ENCODE data around the gene TROAP. TPM values are rescaled to one million over a fixed set of nuclear protein-coding genes. Genes with fewer than 3 reads are reported as not detected.
A peak's percentile ranks its signal among the peaks of the same experiment; 100 is the strongest.
"Not testable (repeated sequence)": the region's sequence is repeated elsewhere in the genome, so short reads cannot be mapped to it uniquely, and the experiment has no call there.

TROAP gene
- total RNA-seq, 1 experiment from 2014 or later: 39.1 TPM

DNA sequence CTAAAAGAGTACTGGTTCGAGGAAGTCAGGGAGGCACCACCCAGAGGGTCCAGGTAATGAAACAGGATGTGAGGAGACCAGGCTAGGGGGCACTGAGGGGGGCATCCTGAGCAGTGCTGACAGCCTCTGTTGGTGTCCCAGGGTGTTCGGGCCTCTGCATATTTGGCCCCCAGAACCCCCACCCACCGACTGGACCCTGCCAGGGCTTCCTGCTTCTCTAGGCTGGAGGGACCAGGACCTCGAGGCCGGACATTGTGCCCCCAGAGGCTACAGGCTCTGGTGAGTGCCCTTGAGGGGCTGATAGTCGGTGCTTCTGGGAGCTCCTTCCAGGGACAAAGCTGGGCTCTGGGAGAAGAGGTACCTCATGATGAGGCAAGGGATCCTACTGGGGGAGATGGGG lies 2.6 kb downstream of the TROAP start:
- in situ Hi-C loops (cut with HindIII; ENCODE audit: low sequenced_read_pairs): no loop called here
- no peak for DNase-seq (ENCODE audit: low spot score)

DNA sequence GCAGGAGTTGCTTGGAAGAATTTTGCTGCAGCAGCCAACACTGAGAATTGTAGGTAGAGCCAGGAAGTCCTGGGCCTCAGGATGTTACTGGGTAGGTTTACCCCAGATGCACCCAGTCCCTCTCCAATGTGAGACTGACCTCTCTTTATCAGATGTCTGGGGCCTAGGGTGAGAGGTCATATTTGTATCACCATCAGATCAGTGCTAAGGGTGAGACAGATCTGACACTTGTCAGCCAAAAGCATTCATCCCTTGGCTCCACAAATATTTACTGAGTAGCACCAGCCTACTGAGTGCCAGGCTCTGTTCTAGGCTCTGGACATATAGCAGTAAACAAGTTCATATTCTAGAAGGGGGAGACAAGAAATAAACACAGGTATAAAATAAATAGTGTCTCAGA lies 4.3 kb downstream of the TROAP start:
- in situ Hi-C loops (cut with HindIII; ENCODE audit: low sequenced_read_pairs): no loop called here
- no peak for DNase-seq (ENCODE audit: low spot score)

DNA sequence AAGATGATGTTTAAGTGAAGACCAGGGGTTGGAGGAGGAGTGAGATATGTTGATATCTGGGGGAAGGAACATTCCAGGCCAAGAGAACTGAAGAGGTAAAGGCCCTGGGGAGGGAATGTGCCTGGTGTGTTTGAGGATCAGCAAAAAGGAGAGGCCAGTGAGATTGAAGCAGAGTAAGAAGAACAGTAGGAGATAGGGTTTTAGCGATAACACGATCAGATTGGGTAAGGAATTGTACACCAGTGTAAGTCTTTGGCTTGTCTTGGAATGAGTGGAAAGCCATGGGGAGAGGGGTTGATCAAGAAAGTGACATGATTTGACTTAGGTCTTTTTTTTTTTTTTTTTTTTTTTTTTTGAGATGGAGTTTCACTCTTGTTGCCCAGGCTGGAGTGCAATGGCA lies 4.8 kb downstream of the TROAP start:
- in situ Hi-C loops (cut with HindIII; ENCODE audit: low sequenced_read_pairs): no loop called here

DNA sequence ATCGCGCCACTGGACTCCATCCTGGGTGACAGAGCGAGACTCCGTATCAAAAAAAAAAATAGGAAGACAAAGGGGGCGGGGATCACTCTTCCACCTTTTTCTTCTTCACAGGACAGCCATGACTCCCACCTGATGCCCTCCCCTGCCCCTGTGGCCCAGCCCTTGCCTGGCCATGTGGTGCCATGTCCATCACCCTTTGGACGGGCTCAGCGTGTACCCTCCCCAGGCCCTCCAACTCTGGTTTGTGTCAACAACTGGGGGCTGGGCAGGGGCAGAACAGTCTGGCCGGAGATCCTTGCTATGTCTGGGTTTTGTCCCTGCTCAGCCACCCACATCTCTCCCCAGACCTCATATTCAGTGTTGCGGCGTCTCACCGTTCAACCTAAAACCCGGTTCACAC lies 5.8 kb downstream of the TROAP start:
- DNase-seq (ENCODE audit: low spot score): no peak
- in situ Hi-C loops (cut with HindIII; ENCODE audit: low sequenced_read_pairs): no loop called here

More for the DNA sequence above, 4.8 kb downstream of the TROAP start:
- DNase-seq (ENCODE audit: low spot score): no peak

DNA sequence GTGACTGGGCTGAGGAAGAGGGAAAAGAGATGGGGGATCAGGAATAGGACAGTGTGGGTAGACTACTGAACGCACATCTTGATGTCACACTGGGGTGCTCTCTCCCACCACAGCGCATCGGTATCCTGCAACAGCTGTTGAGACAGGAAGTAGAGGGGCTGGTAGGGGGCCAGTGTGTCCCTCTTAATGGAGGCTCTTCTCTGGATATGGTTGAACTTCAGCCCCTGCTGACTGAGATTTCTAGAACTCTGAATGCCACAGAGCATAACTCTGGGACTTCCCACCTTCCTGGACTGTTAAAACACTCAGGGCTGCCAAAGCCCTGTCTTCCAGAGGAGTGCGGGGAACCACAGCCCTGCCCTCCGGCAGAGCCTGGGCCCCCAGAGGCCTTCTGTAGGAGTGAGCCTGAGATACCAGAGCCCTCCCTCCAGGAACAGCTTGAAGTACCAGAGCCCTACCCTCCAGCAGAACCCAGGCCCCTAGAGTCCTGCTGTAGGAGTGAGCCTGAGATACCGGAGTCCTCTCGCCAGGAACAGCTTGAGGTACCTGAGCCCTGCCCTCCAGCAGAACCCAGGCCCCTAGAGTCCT lies 7.1 kb downstream of the TROAP start:
- in situ Hi-C loops (cut with HindIII; ENCODE audit: low sequenced_read_pairs): no loop called here
- DNase-seq (ENCODE audit: low spot score): no peak

DNA sequence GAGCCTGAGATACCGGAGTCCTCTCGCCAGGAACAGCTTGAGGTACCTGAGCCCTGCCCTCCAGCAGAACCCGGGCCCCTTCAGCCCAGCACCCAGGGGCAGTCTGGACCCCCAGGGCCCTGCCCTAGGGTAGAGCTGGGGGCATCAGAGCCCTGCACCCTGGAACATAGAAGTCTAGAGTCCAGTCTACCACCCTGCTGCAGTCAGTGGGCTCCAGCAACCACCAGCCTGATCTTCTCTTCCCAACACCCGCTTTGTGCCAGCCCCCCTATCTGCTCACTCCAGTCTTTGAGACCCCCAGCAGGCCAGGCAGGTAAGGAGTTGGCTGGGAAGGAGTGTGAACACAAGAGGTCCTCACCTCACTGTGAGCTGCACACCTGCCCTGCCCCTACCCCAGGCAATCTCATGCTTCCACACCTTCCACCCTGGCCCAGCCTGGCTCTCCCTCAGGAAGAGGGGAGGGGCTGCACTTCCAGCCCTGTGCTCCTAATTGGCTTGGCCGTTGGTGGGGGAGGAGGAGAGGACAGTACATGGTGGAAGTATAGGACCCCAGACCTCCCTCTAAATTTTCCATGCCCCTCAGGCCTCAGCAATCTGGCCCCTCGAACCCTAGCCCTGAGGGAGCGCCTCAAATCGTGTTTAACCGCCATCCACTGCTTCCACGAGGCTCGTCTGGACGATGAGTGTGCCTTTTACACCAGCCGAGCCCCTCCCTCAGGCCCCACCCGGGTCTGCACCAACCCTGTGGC lies 7.8 kb downstream of the TROAP start:
- in situ Hi-C loops (cut with HindIII; ENCODE audit: low sequenced_read_pairs): no loop called here
- DNase-seq (ENCODE audit: low spot score): no peak

DNA sequence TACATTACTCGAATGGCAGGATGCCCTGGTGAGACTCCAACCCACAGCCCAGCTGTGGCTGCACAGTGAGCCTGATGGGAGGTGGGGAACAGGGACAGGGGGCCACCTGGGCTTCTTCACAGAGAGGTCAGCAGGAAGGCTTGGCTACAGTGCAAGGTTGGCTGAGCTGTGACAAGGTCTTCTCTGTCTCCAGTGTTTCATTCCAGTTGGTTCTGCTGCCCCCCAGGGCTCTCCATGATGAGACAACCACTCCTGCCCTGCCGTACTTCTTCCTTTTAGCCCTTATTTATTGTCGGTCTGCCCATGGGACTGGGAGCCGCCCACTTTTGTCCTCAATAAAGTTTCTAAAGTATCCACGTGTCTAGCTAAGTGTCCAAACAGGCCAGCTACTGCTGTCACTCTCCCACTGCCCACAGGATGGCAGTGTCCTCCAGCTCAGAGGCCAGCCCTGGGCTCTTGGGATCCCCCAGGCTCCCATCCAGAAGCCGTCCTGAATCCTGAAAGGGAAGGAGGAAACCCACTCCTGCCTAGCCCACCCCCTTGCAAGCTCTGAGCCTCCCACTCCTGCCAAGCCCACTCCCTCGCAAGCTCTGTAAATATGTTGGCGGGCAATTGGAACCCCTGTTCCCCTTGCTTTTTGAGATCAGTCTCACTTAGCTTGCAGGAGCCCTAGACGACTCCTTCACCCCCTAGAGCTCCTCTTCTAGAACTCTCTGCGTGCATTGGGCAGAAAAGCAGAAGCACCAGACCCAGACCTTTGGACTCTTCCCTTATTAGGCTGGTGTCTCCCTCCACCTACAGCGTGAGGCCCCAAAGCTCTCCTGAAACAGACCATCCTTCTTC lies 8.5 kb downstream of the TROAP start:
- in situ Hi-C loops (cut with HindIII; ENCODE audit: low sequenced_read_pairs): no loop called here
- DNase-seq (ENCODE audit: low spot score): peak; percentile 75

DNA sequence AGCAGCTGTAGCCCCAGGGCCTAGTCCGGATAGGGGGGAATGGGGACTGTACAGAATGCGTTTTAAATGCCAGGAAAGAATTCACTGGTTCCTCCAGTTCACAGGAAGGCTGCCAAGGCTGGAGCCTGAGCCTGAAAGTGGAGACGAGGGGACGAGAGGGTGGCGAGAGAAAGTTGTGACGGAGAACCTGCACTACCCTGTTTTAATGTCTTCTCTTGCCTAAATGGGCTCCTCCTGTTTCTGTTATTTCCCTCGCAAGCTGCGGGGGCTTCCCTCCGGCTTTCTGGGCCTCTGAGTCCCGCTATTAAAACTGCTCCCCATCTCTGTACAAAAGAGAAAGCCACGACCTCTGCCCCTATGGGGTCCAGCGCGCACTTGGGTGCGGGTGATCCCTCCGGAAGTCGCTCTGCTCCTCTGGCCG lies 9.4 kb downstream of the TROAP start:
- no peak for DNase-seq (ENCODE audit: low spot score)
- in situ Hi-C loops (cut with HindIII; ENCODE audit: low sequenced_read_pairs): no loop called here

DNA sequence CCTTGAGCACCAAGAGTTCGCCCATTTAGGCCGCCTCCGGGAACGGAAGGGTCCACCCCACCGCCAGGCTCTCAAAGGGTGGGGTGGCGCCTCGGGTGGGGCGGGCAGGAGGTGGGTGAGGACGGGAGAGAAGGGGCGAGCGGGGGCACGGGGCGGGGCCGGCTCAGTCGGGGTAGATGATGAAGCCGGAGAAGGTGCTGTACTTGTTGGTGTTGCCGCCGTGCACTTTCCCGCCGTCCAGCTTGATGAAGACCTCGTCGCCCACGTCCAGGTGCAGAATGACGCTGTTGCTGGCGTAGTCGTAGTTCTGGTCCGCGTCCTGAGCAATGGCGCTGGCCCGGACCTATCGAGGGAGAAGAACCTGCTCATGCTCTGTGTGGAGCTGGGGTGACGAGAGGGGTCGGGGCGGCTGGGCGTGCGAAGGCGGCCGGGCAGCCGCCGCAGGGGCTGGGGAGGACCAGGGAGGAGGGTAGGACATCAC lies 9.9 kb downstream of the TROAP start:
- in situ Hi-C loops (cut with HindIII; ENCODE audit: low sequenced_read_pairs): no loop called here
- no peak for DNase-seq (ENCODE audit: low spot score)

DNA sequence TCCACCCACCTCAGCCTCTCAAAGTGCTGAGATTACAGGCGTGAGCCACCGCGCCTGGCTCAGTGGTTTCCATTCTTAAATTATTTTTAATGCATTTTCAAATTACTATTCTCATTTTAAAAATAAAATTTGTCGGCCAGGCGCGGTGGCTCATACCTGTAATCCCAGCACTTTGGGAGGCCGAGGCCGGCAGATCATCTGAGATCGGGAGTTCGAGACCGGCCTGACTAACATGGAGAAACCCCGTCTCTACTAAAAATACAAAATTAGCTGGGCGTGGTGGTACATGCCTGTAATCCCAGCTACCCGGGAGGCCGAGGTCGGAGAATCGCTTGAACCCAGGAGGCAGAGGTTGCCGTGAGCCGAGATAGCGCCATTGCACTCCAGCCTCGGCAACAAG lies 10.7 kb downstream of the TROAP start:
- in situ Hi-C loops (cut with HindIII; ENCODE audit: low sequenced_read_pairs); DNase-seq (ENCODE audit: low spot score): not testable (repeated sequence)

DNA sequence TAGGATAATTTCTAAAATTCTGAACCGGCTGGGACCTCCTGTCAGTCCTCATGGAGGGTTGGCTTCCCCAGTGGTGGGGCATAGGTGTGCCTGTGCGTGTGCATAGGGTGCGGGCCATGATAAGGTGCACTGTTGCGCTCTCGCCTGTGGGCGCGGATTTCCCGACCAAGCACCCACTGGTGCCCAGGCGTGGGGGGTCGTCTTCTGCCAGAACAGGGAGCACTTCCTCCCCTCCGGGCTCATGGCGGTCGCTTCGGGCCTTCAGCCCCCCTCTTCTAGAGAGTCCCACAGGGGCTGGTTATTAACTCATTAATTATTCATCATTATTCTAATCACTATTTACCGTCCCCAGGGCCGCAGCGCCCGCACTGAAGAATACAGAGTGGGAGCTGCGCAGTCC lies 11.2 kb downstream of the TROAP start:
- no peak for DNase-seq (ENCODE audit: low spot score)
- in situ Hi-C loops (cut with HindIII; ENCODE audit: low sequenced_read_pairs): no loop called here

DNA sequence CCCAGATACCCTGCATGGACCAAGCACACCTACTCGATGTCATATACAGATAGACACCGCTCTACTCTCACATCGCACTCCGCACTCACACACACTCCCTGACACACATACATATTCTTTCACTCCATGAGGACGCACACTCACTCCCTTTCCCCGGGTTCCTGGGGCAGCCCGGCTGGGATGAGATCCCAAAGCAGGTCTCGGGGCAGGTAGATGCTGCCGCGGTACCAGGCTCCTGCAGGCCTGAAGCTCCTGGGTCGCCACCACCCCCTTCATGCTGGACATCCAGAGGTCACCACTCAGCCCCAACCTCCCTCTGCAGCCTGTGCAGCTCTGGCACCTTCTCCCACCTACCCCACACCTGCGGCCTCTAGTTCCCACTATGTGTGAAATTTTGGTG lies 11.6 kb downstream of the TROAP start:
- no peak for DNase-seq (ENCODE audit: low spot score)
- in situ Hi-C loops (cut with HindIII; ENCODE audit: low sequenced_read_pairs): no loop called here

DNA sequence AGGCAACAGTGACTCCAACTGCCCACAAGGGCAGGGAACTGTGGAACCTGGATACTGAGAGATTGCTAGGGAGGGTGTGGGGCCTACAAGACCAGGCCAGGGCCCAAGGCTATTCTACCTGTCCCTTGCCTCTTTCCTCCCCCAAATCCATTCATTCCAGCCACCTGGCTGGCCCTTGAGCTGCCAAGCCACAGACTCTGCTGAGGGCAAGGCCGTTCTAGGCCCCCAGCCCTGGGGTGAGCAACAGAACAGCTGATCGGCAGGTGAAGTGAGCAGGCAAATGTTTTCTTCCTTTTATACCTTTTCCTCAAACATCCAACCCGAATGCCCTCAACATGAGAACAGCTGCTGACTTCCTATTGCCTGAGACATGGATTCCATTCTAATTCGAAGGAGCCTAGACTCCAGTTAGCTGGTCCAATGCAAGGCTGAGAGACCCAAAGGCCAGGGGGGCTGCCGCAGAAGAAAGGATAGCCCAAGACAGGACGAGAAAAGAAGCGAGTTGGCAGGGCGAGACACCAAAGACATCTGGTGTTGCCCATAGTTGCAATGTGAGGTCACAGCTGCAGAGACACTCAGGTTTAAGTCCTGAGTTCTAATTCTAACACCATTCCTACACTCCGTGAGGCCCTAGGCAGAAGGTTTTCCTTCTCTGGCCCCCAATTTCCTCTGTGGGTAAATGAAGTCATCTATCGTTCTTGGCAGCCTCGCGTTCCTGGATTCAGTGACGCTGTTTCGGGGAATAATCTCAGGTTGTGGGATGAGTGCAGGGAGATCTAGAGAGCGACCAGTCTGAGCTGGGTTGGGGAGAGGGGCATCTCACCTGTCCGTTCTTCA lies 12.3 kb downstream of the TROAP start:
- in situ Hi-C loops (cut with HindIII; ENCODE audit: low sequenced_read_pairs): no loop called here
- DNase-seq (ENCODE audit: low spot score): no peak

DNA sequence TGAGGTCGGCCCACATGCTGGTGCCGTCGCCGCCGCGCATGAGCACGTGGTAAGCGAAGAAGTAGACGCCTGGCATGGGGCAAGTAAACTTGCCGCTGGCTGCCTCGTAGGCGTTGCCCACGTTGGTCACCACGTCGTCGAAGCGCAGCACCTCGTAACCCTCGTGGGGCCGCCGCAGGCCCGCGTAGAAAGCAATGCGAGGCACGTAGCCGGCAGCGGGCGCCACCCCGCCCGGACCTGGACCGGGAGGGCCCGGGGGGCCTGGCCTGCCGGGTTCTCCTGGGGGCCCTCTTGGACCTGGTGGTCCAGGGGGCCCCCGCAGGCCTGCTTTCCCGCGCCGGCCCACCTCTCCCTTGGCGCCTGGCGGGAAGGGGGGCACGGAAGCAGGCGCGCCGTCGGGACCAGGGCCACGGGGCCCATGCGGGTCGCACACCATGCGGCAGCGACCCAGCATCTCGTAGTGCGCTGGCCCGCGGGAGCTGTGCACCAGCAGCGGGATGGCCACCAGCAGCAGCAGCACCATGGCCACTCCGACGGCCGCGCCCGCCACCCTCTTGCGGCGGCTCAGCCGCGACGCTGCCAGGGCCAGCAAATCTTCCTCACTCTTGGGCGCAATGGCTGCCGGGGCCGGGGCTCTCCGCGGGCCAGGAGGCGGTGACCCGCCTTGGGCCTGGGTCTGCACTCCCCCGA lies 13.0 kb downstream of the TROAP start:
- no peak for DNase-seq (ENCODE audit: low spot score)
- in situ Hi-C loops (cut with HindIII; ENCODE audit: low sequenced_read_pairs): no loop called here

DNA sequence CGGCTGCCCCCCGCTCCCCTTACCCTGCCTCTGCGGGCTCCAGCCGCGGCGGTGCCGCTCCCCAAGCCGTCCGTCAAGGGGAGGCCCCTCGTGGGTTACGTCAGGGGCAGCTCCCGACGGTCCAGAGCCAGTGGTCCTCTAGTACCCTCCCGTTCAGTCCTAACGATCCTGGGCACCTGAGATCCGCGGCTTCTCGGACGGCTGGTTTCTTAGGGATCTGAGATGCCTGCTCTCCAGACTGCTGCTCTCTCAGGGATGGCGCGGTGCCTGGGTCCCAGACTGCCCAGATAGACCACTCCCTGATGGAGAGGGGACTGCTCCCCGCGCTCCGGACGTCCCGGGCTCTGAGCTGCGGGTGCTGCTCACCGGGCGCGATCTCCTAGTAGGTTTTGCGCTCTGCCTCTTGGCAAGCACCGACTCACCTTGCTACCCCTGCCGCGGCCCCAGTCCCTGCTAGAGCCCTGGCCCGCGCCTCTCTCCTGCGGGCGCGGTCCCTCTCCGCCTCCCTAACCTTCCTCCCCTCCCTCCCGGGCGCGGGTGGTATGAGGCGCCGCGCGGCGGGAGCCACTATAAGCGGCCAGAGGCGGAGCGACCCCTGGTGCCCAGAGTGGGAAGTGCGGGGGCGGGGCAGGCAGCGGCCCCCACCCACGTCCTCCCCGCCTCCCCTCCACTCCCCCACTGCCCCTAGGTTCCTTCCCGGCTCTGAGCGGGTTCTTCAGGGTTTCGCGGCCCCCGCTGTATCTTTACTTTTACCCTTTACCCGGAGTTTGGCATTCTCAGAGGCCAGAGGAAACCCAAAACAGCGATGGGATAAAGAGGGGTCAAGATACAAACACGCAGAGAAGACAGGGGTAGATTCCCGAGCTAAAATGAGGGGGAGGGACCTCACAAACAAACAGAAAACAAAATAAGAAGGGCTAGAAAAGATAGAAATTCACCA lies 13.9 kb downstream of the TROAP start, which contains the start of gene C1QL4:
TSS of gene C1QL4 (minus strand) at position 544 of the 940 bp plus-strand sequence. CDS start 711 bp downstream, outside the sequence.
- in situ Hi-C loops (cut with HindIII; ENCODE audit: low sequenced_read_pairs): no loop called here
- DNase-seq (ENCODE audit: low spot score): peak; percentile 52

DNA sequence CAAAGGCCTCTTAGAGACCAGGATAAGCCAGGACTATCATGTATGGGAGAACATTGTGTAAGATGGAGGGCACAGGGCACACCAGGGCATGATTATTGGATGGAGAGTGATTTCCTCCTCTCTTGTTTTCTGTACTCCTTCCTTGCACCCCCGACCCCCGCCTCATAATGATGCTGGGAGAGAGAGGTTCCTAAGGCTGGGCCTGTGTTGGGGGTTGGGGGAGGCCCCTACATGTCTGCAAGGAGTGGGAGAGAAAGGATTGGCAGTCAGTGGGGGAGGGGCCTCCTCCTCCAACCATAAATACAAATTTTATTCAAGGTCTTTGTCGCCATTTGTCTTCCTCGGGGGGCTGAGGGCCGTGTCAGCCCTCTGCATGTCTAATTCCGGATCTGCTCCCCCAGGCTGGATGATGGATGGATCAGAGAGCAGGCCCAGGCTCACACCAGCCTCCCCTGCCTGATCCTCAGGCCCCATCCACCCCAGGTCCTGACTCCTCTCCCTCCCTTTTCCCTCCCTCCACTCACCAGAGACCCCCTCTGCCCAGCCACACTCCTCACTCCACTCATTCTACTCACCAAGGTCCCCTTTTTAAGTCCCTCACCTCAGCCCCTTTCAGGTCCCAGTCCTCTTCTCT lies 15.9 kb downstream of the TROAP start:
- in situ Hi-C loops (cut with HindIII; ENCODE audit: low sequenced_read_pairs): no loop called here

DNA sequence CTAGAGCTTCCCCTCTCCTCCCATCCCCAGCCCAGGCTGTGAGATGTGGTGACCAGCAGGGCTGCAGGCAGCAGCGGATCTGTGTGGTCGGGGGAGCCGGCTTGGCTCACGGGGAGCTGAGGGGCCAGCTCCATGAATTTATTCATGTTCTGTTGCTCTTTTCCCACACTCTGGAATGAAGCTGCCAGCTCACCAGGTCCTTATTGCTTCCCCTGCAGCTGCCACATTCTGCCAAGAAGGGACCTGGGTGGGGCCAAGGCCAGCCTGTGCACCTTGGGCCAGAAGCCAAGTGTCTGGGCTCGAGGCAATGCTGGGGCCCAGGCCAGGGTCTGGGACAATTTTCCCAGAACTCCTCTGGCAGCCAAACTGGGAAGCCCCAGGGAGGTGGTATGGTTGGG lies 16.4 kb downstream of the TROAP start:
- no peak for DNase-seq (ENCODE audit: low spot score)
- in situ Hi-C loops (cut with HindIII; ENCODE audit: low sequenced_read_pairs): no loop called here

More for the DNA sequence above, 15.9 kb downstream of the TROAP start:
- DNase-seq (ENCODE audit: low spot score): no peak
